Medulla oblongata (tissue), 1 donor: Measurements from ENCODE around the gene RAB15.

ENCODE experiments used
- DNase-seq: peaks from one replicate; pipeline ENCODE4 v3.0.0-alpha.2; 2015; ENCODE audit errors: extremely low spot score

The RAB15 gene

GRCh38 chr14:64955297-64955696 lies 16.8 kb downstream of the RAB15 start:
- DNase-seq, result no peak

GRCh38 chr14:64954491-64955240 lies 17.5 kb downstream of the RAB15 start:
- DNase-seq, result no peak

GRCh38 chr14:64953661-64954060 lies 18.5 kb downstream of the RAB15 start:
- no peak for DNase-seq

- no peak for DNase-seq
Observed at GRCh38 chr14:64953310-64953654, 18.9 kb downstream of the RAB15 start.

GRCh38 chr14:64952598-64953309 lies 19.4 kb downstream of the RAB15 start:
- DNase-seq, result no peak

GRCh38 chr14:64951724-64952123 lies 20.4 kb downstream of the RAB15 start:
- no peak for DNase-seq

- DNase-seq, result no peak
Observed at GRCh38 chr14:64951291-64951690, 20.8 kb downstream of the RAB15 start.

GRCh38 chr14:64950889-64951288 lies 21.2 kb downstream of the RAB15 start:
- no peak for DNase-seq

GRCh38 chr14:64948612-64949210 lies 23.4 kb downstream of the RAB15 start:
- DNase-seq, result no peak

GRCh38 chr14:64947710-64948611 lies 24.2 kb downstream of the RAB15 start:
- DNase-seq, result no peak

- no peak for DNase-seq
Observed at GRCh38 chr14:64946310-64947045, 25.7 kb downstream of the RAB15 start.

GRCh38 chr14:64945431-64946178 lies 26.5 kb downstream of the RAB15 start:
- no peak for DNase-seq

GRCh38 chr14:64944861-64945260 lies 27.3 kb downstream of the RAB15 start:
- DNase-seq, result no peak

GRCh38 chr14:64944041-64944440 lies 28.1 kb downstream of the RAB15 start:
- no peak for DNase-seq

GRCh38 chr14:64943556-64943955 lies 28.6 kb downstream of the RAB15 start:
- DNase-seq, result no peak

- no peak for DNase-seq
Observed at GRCh38 chr14:64942531-64943111, 29.5 kb downstream of the RAB15 start, which contains the start of gene GPX2. Gene GPX2, minus strand, starts transcription at chr14:64942745. Its CDS starts 19 bp downstream, at chr14:64942726.

- DNase-seq, result no peak
Observed at GRCh38 chr14:64940336-64940910, 31.7 kb downstream of the RAB15 start.

GRCh38 chr14:64939817-64940190 lies 32.3 kb downstream of the RAB15 start:
- DNase-seq, result no peak

GRCh38 chr14:64938972-64939816 lies 32.9 kb downstream of the RAB15 start:
- no peak for DNase-seq
